ENCODE data around the gene EXT2.

- TF ChIP-seq, protein P1, sequence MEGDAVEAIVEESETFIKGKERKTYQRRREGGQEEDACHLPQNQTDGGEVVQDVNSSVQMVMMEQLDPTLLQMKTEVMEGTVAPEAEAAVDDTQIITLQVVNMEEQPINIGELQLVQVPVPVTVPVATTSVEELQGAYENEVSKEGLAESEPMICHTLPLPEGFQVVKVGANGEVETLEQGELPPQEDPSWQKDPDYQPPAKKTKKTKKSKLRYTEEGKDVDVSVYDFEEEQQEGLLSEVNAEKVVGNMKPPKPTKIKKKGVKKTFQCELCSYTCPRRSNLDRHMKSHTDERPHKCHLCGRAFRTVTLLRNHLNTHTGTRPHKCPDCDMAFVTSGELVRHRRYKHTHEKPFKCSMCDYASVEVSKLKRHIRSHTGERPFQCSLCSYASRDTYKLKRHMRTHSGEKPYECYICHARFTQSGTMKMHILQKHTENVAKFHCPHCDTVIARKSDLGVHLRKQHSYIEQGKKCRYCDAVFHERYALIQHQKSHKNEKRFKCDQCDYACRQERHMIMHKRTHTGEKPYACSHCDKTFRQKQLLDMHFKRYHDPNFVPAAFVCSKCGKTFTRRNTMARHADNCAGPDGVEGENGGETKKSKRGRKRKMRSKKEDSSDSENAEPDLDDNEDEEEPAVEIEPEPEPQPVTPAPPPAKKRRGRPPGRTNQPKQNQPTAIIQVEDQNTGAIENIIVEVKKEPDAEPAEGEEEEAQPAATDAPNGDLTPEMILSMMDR (conservative IDR thresholded peaks at IDR 0.05; ENCODE audit: low read length) = no peak
- no peak for TF ChIP-seq EZH2phosphoT487 (IDR thresholded peaks at IDR 0.05; ENCODE audit: borderline replicate concordance)
These were observed 48.2 kb upstream of the EXT2 start for GRCh38 chr11:44047298-44047697.

All from Loucy (cell line).